Mesothelial cell of epicardium (in vitro differentiated cells): ENCODE results near the gene MTUS2. TPM values are rescaled to one million over a fixed set of nuclear protein-coding genes. Genes with fewer than 3 reads are reported as not detected.

Experiments used
- DNase-seq, 2 experiments: peaks; one replicate each; pipeline ENCODE4 v3.0.0; 2021; ENCODE audit warnings: low spot score in 2 of 2; ENCODE audit not compliant: unreplicated experiment in 2 of 2
- H3K27ac Mint-ChIP-seq: 2 replicates; pipeline ENCODE4 v1.8.0; 2021; ENCODE audit warnings: mixed read lengths
- H3K27me3 Mint-ChIP-seq: 2 replicates; pipeline ENCODE4 v1.8.0; 2021; ENCODE audit warnings: low read depth, mixed read lengths
- H3K36me3 Mint-ChIP-seq: 2 replicates; pipeline ENCODE4 v1.8.0; 2021; ENCODE audit warnings: mixed read lengths
- H3K4me1 Mint-ChIP-seq: 2 replicates; pipeline ENCODE4 v1.8.0; 2021; ENCODE audit warnings: mixed read lengths
- H3K4me3 Mint-ChIP-seq: 2 replicates; pipeline ENCODE4 v1.8.0; 2021; ENCODE audit warnings: mild to moderate bottlenecking, moderate library complexity, mixed read lengths
- H3K9me3 Mint-ChIP-seq: 2 replicates; pipeline ENCODE4 v1.8.0; 2021; ENCODE audit warnings: mixed read lengths
- total RNA-seq: library from RNA; stranded (reverse); gene quantifications from 3 replicates; pipeline ENCODE4 v1.2.1, GENCODE V29; 2021
- TF ChIP-seq, protein P1 (sequence below): fragments of 200-600 bp; sonication (generic); IDR thresholded peaks from one replicate; pipeline ENCODE4 v1.5.0; 2021; ENCODE audit warnings: antibody characterized with exemption; ENCODE audit not compliant: unreplicated experiment

MTUS2 gene
- total RNA-seq, 1 donor from 2014 or later: 1.4 TPM

DNA sequence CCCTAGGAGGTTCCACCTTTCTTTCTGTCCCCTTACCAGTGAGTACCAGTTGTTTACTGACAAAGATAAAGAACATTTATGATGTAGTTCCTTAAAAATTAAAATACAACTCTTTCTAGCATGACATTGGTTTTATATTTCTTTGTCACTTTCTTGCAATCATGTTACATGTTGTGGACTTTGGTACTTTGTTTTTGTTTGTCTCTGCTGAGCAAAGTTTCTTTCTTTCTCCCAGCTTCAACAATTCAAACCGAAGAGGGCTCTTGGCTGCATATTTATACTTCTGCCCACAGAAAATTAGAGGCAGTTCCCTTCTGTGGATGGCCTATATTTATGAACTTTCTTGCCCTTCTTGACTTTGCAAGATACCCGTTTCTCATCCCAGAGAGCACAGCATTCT lies 201.2 kb downstream of the MTUS2 start:
- Mint-ChIP-seq H3K4me3 (no peak overlapping the region), H3K9me3 (peaks cover 9% of the 10 kb centered on the region), H3K27ac (no peak overlapping the region), H3K4me1 (no peaks in the 10 kb centered on the region), H3K36me3 (no peaks in the 10 kb centered on the region), H3K27me3 (no peaks in the 10 kb centered on the region)
- TF ChIP-seq, protein P1, sequence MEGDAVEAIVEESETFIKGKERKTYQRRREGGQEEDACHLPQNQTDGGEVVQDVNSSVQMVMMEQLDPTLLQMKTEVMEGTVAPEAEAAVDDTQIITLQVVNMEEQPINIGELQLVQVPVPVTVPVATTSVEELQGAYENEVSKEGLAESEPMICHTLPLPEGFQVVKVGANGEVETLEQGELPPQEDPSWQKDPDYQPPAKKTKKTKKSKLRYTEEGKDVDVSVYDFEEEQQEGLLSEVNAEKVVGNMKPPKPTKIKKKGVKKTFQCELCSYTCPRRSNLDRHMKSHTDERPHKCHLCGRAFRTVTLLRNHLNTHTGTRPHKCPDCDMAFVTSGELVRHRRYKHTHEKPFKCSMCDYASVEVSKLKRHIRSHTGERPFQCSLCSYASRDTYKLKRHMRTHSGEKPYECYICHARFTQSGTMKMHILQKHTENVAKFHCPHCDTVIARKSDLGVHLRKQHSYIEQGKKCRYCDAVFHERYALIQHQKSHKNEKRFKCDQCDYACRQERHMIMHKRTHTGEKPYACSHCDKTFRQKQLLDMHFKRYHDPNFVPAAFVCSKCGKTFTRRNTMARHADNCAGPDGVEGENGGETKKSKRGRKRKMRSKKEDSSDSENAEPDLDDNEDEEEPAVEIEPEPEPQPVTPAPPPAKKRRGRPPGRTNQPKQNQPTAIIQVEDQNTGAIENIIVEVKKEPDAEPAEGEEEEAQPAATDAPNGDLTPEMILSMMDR: no peak
- no peak for DNase-seq

DNA sequence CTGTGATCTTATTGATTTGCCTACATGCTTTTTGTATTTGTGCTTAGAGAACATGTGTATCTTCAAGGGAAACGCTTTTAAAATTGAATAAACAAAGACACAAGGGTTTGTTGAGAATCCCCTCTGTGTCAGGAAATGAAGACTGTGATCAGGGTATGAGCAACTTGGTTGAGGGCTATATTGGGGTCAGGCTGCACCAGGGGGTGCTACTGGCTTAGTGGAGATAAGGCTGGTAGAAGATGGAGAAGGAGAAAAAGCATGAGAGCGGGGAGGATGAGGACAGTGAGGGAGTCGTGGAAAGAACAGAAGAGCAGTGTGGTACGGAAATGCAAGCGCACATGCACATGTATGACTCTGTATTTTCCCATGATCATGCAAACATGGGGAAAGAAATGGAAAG lies 201.6 kb downstream of the MTUS2 start:
- TF ChIP-seq, protein P1: no peak
- Mint-ChIP-seq H3K27ac (no peak overlapping the region), H3K4me1 (no peaks in the 10 kb centered on the region)

DNA sequence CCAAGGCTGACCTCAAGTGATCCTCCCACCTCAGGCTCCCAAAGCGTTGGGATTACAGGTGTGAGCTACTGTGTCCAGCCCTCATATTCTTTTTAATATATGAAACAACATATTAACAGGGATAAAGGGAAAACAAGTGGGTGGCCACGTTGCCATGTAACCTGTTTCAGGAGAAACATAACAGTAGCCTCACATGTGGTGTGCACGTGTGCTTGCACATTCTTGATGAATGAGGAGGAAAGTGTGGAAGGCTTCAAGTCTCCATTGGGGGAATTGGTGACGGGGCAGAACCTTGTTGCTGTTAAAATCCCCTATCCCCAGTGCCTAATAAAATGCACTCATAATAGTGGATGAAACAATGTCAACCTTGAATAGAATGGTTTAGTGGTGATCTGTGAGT lies 202.3 kb downstream of the MTUS2 start:
- Mint-ChIP-seq H3K27ac (no peak overlapping the region), H3K4me3 (no peak overlapping the region), H3K4me1 (no peaks in the 10 kb centered on the region), H3K9me3 (peaks cover 9% of the 10 kb centered on the region), H3K27me3 (no peaks in the 10 kb centered on the region), H3K36me3 (no peaks in the 10 kb centered on the region)
- DNase-seq: no peak
- TF ChIP-seq, protein P1: no peak

More for the DNA sequence above, 201.6 kb downstream of the MTUS2 start:
- Mint-ChIP-seq H3K36me3 (no peaks in the 10 kb centered on the region), H3K4me3 (no peak overlapping the region), H3K27me3 (no peaks in the 10 kb centered on the region), H3K9me3 (peaks cover 9% of the 10 kb centered on the region)
- no peak for DNase-seq

DNA sequence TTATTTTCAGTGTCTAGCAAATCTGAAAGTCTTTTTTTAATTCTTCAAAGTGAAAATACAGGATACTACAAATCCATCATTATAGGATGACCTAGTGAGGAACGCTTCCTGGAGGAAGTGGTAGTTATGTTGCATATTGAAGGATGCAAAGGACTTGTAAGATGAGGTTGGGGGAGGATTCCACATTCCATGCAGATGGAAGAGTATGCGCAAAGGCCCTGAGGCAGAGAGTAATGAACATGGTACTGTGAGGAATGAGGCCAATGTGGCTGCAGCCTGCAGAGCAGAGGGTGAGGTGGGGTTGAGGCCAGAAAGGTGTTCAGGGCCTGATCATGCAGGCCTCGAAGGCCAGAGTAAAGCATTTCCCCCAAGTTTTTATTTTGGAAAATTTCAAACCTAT lies 202.8 kb downstream of the MTUS2 start:
- H3K27me3 Mint-ChIP-seq: no peaks in the 10 kb centered on the region
- no peaks in the 10 kb centered on the region for H3K36me3 Mint-ChIP-seq
- no peak overlapping the region for H3K27ac Mint-ChIP-seq
- TF ChIP-seq, protein P1: no peak
- peaks cover 9% of the 10 kb centered on the region for H3K9me3 Mint-ChIP-seq
- no peak for DNase-seq
- H3K4me3 Mint-ChIP-seq: no peak overlapping the region
- no peaks in the 10 kb centered on the region for H3K4me1 Mint-ChIP-seq

DNA sequence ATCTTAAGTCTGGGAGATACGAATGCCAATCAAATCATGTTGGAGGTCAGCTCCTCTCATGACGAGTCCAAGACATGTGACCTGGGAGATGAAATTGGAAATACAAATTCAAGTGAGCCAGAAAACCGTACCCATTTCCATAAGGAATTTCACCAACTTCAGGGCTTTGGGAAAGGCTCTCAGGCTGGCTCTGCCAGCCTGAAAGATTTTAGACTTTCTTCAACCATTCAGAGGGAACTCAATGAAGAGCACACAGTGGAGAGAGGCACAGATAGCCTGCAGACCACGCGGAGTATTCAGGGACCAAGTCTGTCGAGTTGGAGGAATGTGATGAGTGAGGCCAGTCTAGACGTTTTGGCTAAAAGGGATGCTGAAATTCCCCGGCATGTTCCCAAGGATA lies 204.6 kb downstream of the MTUS2 start:
- Mint-ChIP-seq H3K9me3 (peaks cover 15% of the 10 kb centered on the region), H3K4me3 (no peak overlapping the region), H3K27ac (no peak overlapping the region), H3K27me3 (peaks cover 3% of the 10 kb centered on the region), H3K4me1 (no peaks in the 10 kb centered on the region), H3K36me3 (no peaks in the 10 kb centered on the region)
- TF ChIP-seq, protein P1: no peak
- DNase-seq: no peak

DNA sequence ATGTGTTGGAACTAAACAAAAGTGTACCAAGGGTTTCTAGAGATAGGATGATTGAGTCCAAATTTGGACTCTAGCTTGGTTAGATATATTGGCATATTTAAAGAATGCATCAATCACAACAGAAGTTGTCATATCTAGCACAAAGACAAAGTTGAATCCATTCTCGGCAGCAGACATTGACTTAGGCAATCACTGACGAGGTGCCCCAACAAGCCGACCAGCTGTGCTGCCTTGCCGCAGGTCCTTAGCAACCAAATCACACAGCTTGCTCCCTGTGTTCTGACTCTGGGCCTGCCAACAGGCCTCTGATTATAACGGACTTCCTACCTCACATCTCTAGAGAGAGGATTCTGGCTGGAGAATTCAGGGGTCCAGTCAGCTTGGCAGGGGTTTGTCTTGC lies 208.7 kb downstream of the MTUS2 start:
- TF ChIP-seq, protein P1: no peak
- Mint-ChIP-seq H3K4me1 (peaks cover 2% of the 10 kb centered on the region), H3K27me3 (peaks cover 7% of the 10 kb centered on the region), H3K4me3 (no peak overlapping the region), H3K27ac (no peak overlapping the region), H3K36me3 (no peaks in the 10 kb centered on the region), H3K9me3 (peaks cover 10% of the 10 kb centered on the region)
- DNase-seq: no peak
